ENCODE measurements around the gene VCAN. TPM values are rescaled to one million over a fixed set of nuclear protein-coding genes. Genes with fewer than 3 reads are reported as not detected.

The VCAN gene
- total RNA-seq, 4 donors from 2014 or later: 26.8 to 148 (median 65.8) TPM

DNA sequence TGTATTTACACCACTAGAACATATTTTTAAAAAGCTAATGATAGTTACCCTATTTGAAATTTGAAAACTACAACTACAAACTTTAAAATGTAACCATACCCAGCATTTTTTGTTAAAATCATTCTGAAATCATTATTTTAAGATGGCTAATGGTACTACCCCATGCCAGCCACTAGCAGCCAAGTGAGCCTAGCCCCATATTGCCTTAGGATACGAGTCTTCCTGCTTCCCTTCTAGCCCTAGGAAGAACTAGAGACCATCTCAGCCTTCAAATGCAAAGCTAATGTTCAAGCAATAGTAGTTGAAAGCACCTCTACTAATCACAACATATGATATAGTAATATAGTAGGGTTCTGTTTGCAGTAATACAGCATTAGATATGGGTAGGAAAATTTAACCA is 24.0 kb upstream of the VCAN start:
- H3K27ac ChIP-seq: no peak overlapping the region
- no peaks in the 10 kb centered on the region for H3K36me3 ChIP-seq
- H3K9me3 ChIP-seq: peaks cover 0 to 1% (median 0%) of the 10 kb centered on the region in 3 donors
- no peaks in the 10 kb centered on the region for H3K4me1 ChIP-seq
- peaks cover 2% of the 10 kb centered on the region for H3K27me3 ChIP-seq
- TF ChIP-seq POLR2AphosphoS5 (IDR thresholded peaks at IDR 0.05): no peak
- TF ChIP-seq CTCF (IDR thresholded peaks at IDR 0.05): no peak
- TF ChIP-seq POLR2A (IDR thresholded peaks at IDR 0.05): no peak
- TF ChIP-seq EP300 (IDR thresholded peaks at IDR 0.05): no peak
- H3K4me3 ChIP-seq: no peak overlapping the region
- 43 to 91% methylated on average over 1 of the region's 1 CpG for WGBS, 2 donors (ENCODE audit: low coverage in 1 of 2)
- no peak for ATAC-seq

GRCh38 chr5:83450183-83450966 is 21.2 kb upstream of the VCAN start:
- Histone ChIP-seq H3K9me3 (peaks cover 0 to 22% (median 0%) of the 10 kb centered on the region in 3 donors), H3K4me3 (no peak overlapping the region), H3K4me1 (no peaks in the 10 kb centered on the region), H3K27me3 (peaks cover 7% of the 10 kb centered on the region), H3K27ac (no peak overlapping the region), H3K36me3 (no peaks in the 10 kb centered on the region)
- 40 to 62% methylated on average over 3 to 4 of the region's 4 CpGs for WGBS, 2 donors (ENCODE audit: low coverage in 1 of 2)
- ATAC-seq: no peak
- TF ChIP-seq CTCF (IDR thresholded peaks at IDR 0.05) (no peak), POLR2AphosphoS5 (IDR thresholded peaks at IDR 0.05) (no peak), EP300 (IDR thresholded peaks at IDR 0.05) (no peak), POLR2A (IDR thresholded peaks at IDR 0.05) (no peak)

DNA sequence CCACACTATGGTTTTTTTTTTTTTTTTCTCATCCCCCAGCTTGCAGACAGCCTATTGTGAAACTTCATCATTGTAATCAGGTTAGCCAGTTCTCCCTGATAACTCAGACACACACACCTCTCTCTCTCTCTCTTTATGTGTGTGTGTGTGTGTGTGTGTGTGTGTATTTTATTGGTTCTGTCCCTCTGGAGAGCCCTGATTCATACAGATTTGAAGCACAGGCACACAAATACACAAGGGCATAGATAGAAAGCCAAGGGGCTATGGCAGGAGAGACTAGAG is 20.6 kb upstream of the VCAN start:
- ATAC-seq: no peak
- Histone ChIP-seq H3K27me3 (peaks cover 7% of the 10 kb centered on the region), H3K27ac (no peak overlapping the region), H3K36me3 (no peaks in the 10 kb centered on the region), H3K4me1 (no peaks in the 10 kb centered on the region), H3K4me3 (no peak overlapping the region), H3K9me3 (peaks cover 0 to 22% (median 0%) of the 10 kb centered on the region in 3 donors)
- TF ChIP-seq CTCF (IDR thresholded peaks at IDR 0.05): no peak
- TF ChIP-seq POLR2A (IDR thresholded peaks at IDR 0.05): no peak
- no peak for TF ChIP-seq POLR2AphosphoS5 (IDR thresholded peaks at IDR 0.05)
- TF ChIP-seq EP300 (IDR thresholded peaks at IDR 0.05): no peak

DNA sequence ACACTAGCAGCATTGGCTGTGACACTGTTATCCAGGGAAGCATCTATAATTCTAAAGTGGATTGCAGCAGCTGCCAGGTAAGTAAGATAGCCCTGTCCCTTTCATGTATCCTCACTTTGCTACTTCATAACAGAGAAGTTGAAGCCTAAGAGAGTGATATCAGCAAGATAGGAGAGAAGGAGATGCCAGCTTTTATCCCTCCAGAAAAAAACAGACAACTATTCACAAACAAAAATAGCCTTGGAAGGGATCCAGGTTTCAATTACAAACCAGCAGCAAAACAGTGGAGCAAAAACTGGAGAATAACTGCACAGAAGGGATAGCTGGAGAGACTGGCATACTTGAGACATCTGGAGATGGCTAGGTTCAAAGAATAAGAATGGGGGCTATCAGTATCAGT is 19.6 kb upstream of the VCAN start:
- no peak for TF ChIP-seq POLR2AphosphoS5 (IDR thresholded peaks at IDR 0.05)
- TF ChIP-seq CTCF (IDR thresholded peaks at IDR 0.05): no peak
- no peak for TF ChIP-seq EP300 (IDR thresholded peaks at IDR 0.05)

GRCh38 chr5:83453937-83454336 is 17.6 kb upstream of the VCAN start:
- no peak for TF ChIP-seq POLR2A (IDR thresholded peaks at IDR 0.05)
- TF ChIP-seq EP300 (IDR thresholded peaks at IDR 0.05): no peak
- Histone ChIP-seq H3K4me3 (no peak overlapping the region), H3K36me3 (no peaks in the 10 kb centered on the region), H3K27ac (no peak overlapping the region), H3K27me3 (peaks cover 7% of the 10 kb centered on the region), H3K4me1 (no peaks in the 10 kb centered on the region), H3K9me3 (peaks cover 0 to 22% (median 0%) of the 10 kb centered on the region in 3 donors)
- 67% methylated on average over 1 of the region's 1 CpG for WGBS, 2 donors (ENCODE audit: low coverage in 1 of 2)
- ATAC-seq: no peak

More for the DNA sequence above, 19.6 kb upstream of the VCAN start:
- Histone ChIP-seq H3K4me3 (no peak overlapping the region), H3K27ac (no peak overlapping the region), H3K27me3 (peaks cover 7% of the 10 kb centered on the region), H3K9me3 (peaks cover 0 to 22% (median 0%) of the 10 kb centered on the region in 3 donors), H3K36me3 (no peaks in the 10 kb centered on the region), H3K4me1 (no peaks in the 10 kb centered on the region)
- ATAC-seq: no peak
